ENCODE data around the gene TEX13D.

TEX13D gene

DNA sequence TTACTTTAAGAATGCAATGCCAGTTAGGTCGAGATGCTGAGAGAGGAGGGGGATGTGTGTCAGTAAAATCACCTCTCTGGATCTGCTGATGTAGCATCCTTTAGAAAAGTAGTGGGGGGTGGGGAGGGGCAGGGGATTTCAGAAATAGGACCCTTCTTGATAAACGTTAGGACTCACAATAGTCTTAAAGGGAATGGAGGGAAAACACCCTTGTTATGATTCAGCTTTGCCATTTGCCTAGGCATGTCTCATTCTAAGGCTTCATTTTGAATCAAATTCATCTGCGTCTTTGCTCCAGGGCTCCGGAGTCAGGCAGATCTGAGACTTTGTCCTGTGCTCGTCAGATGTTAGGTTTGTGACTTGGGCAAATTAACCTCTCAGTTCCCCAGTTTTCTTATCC lies 14.8 kb downstream of the TEX13D start:
- peak in 1 of 2 donors; percentile 51 for DNase-seq (ENCODE audit: low read depth in 1 of 2, low spot score in 1 of 2)

DNA sequence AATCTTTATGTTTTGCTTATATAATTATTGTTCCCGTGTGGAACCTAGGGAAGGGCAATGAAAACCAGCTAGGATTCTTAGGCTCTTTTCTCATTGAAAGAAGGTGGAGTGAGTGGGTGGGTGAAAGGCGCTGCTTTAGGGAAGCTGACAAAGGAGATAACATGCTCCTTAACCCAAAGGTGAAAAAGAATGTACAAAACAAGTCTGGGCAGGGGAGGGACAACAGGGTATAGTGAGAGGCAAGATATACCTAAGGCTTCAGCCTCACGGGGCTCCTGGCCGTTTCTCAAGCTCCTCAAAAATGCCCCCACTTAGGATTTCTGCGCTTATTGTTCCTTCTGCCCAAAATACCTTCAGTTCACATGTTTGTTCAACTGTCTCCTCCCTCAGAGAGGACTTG lies 15.7 kb downstream of the TEX13D start:
- DNase-seq (ENCODE audit: low read depth in 1 of 2, low spot score in 1 of 2) = no peak

DNA sequence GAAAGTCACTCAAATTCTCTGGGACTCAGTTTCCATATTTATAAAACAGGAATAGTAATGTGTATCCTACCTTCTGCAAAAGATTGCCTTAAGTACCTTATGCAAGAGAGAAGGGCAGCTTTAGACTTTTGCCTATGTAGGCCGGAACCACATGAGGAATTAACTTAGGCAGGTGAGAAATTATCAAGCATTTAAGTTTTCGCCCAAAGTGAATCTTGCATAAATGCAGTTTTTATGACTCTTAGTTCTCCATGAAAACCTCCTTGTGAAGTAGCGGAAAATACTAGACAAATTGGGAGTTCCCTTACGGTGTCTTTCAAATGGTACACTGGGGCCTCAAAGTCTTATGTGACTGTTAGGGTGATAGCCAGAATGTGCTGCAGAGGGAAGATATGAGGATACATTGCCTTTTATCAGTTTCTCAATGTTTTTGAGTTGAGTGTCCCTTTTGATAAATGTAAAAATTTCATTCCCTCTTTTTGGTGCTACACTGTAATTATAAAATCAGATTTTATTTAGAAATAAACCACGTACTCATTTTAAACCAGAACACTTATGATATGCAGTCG lies 16.5 kb downstream of the TEX13D start:
- DNase-seq (ENCODE audit: low read depth in 1 of 2, low spot score in 1 of 2) = no peak

- no peak for DNase-seq (ENCODE audit: low read depth in 1 of 2, low spot score in 1 of 2)
Measured at GRCh38 chrX:124354648-124355047, 22.2 kb downstream of the TEX13D start.

DNA sequence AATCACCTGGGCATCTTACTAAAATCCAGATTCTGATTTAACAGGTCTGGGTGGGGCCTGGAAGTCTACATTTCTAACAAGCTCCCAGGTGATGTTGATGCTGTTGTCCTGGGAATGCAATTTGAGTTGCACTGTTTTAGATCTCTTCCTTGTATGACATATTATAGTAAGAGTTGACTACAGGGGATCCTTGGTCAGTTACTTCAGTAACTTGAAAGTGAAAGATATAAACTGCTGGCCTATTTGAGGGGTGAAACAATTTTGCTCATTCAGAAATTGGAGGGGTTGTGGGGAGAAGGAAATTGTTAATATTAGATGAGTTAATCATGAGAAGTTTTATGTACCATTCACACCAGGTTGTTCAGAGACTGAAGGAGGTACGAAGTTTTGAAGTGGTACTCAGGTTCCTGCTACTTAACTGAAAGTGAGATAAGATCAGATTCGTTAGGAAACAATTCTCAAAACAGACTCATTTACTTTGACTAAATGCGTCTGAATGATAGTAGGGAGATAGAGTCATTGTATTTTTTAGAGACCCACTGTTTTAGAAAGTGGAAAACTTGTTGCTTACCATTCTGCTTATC lies 26.4 kb downstream of the TEX13D start:
- no peak for DNase-seq (ENCODE audit: low read depth in 1 of 2, low spot score in 1 of 2)

DNA sequence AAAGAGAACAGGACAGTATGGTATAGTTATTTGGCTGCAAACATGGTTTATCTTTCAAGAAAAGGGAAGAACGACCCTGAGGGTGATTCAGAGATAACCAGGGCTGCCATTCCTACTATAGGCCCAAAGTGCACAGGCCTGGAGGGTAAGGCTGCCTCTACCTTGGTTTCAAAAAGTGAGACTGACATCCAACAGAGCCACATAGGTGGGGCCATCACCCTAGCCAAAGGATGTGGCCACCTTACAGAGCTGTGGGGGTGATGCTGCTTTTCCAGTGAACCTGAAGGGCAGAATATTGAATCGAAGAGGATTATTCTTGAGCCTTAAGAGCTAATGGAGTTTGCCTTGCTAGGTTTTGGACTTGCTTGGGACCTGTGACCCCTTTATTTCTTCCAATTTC lies 29.6 kb downstream of the TEX13D start:
- no peak for DNase-seq (ENCODE audit: low read depth in 1 of 2, low spot score in 1 of 2)

- DNase-seq (ENCODE audit: low read depth in 1 of 2, low spot score in 1 of 2) = no peak
Measured at GRCh38 chrX:124362761-124363160, 30.3 kb downstream of the TEX13D start.

- no peak for DNase-seq (ENCODE audit: low read depth in 1 of 2, low spot score in 1 of 2)
Measured at GRCh38 chrX:124369722-124370121, 37.3 kb downstream of the TEX13D start.

DNA sequence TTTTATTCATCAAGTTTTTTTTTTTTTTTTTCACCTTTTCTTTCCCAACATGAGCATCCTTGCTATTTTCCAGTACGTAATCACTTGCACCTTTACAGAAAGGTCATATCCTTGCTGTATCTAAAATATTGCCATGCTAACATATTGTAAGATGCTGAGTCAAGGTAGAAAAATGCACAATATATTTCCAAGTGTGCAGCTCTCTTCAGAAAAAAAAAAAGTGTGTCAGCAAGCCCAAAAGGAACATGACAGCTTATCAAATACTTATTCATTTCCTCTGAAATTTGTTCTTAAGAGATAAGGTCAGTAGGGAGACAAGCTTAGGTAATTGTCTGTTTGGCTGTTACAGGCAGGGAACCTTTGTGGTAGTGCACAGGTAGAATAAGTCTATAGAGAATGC lies 40.9 kb downstream of the TEX13D start:
- DNase-seq (ENCODE audit: low read depth in 1 of 2, low spot score in 1 of 2) = no peak

- no peak for DNase-seq (ENCODE audit: low read depth in 1 of 2, low spot score in 1 of 2)
Measured at GRCh38 chrX:124378643-124379042, 46.2 kb downstream of the TEX13D start.

DNA sequence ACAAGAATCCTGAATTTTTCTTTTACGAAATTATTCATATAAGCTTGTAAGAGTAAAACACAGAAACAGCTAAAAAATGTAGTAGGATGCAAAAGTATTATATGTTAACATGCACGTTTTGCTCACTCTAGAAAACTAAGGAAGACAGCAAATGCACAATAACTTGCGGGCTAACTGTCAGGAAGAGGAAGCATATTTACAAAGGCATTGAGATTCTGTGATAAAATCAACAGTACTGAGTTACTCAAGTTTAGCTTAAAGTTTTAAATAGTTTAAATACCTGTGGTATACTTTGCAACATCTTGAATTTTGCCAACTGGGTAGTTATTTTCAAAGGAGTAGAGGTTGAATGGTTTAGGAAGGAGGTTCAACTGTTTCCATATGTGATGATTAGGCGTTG lies 50.9 kb downstream of the TEX13D start:
- no peak for DNase-seq (ENCODE audit: low read depth in 1 of 2, low spot score in 1 of 2)

DNA sequence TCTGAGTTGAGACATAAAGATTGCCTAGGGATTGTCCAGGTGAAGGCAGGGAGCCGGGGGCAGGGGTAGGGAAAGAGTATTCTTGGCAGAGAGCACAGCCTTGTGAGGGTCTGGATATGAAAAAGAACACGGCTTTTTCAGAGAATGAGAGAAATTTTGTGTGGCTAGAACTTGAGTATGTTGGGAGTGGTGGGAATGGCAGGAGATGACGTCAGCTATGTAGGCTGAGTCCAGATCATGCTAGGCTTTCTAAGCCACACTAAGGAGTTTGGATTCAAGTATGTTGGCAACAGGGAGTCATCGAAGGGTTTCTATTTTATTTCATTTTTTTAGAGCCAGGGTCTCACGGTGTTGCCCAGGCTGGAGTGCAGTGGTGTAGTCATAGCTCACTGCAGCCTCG lies 53.9 kb downstream of the TEX13D start:
- no peak for DNase-seq (ENCODE audit: low read depth in 1 of 2, low spot score in 1 of 2)
